ENCODE measurements around the gene MYO3B.

Gene MYO3B

DNA sequence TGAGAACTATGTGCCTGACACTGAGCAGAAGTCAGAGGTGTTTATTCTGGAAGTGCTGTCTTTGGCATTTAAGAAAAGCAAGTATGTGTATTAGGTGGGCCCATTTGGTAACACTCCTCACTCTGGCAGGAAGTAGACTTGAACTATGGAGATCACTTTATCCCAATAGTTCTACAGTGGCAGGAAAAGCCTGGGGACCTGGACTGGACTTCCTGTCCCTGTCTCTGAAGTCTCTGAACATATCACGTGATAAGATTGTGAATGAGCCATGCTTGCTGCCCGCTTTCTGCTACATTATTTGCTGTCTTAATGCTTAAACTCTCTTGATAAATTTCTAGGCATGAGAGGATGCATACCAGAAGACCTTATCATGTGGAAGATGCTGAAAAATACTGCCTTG is 203.7 kb downstream of the MYO3B start:
- no peak for DNase-seq (ENCODE audit: low spot score)
- in situ Hi-C loops (cut with MboI; ENCODE audit: low pct_unique_long_range_greater_than_20kb, low sequenced_read_pairs, unreplicated experiment) = loop anchor here (10.0 kb wide), 1 partner anchor 433 kb away; the partner anchor contains the start of gene GAD1
- TF ChIP-seq, protein P1, sequence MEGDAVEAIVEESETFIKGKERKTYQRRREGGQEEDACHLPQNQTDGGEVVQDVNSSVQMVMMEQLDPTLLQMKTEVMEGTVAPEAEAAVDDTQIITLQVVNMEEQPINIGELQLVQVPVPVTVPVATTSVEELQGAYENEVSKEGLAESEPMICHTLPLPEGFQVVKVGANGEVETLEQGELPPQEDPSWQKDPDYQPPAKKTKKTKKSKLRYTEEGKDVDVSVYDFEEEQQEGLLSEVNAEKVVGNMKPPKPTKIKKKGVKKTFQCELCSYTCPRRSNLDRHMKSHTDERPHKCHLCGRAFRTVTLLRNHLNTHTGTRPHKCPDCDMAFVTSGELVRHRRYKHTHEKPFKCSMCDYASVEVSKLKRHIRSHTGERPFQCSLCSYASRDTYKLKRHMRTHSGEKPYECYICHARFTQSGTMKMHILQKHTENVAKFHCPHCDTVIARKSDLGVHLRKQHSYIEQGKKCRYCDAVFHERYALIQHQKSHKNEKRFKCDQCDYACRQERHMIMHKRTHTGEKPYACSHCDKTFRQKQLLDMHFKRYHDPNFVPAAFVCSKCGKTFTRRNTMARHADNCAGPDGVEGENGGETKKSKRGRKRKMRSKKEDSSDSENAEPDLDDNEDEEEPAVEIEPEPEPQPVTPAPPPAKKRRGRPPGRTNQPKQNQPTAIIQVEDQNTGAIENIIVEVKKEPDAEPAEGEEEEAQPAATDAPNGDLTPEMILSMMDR (IDR thresholded peaks at IDR 0.05; ENCODE audit: extremely low read depth, insufficient read depth, missing control alignments) = no peak

DNA sequence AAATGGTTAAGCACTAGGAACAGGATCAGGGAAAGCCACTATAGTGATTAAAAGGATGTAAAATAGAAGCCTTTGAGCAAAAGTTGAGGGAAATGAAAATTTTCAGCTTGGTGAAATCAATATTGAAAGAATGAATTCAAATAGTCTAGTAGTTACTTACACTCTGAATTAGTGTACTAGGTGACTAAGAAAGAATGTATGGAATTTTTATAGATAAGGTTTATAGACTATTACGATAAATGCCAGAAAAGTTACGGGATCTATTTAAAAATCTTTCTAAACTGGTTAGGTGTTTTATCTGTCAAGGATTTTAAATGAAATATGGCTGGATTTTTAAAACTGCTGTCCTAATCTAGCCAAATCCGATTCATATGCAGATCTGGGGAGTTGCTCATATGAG is 208.6 kb downstream of the MYO3B start:
- in situ Hi-C loops (cut with MboI; ENCODE audit: low pct_unique_long_range_greater_than_20kb, low sequenced_read_pairs, unreplicated experiment) = loop anchor here (10.0 kb wide), 1 partner anchor 428 kb away; the partner anchor contains the start of gene GAD1
- TF ChIP-seq, protein P1 (IDR thresholded peaks at IDR 0.05; ENCODE audit: extremely low read depth, insufficient read depth, missing control alignments) = no peak
- no peak for DNase-seq (ENCODE audit: low spot score)

DNA sequence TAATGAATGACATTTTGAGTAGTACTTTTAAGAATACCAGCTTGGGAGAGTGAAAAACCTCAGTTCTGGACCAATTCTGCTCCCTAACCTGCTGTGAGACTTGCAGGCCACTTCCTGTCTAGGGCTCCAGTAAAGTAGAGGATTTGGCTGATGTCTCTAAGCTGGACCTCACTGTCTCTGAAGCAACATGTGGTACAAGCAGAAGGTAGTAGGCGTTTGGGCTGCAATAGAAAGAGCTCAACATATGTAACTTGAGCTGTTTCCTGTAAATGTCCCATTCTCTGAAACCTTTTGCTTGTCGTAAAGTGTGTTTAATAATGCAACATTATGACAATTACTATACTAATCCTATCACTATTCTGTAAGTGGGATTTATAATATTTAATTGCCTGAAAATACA is 213.1 kb downstream of the MYO3B start:
- DNase-seq (ENCODE audit: low spot score) = no peak
- in situ Hi-C loops (cut with MboI; ENCODE audit: low pct_unique_long_range_greater_than_20kb, low sequenced_read_pairs, unreplicated experiment) = no loop called here
- TF ChIP-seq, protein P1 (IDR thresholded peaks at IDR 0.05; ENCODE audit: extremely low read depth, insufficient read depth, missing control alignments) = no peak

DNA sequence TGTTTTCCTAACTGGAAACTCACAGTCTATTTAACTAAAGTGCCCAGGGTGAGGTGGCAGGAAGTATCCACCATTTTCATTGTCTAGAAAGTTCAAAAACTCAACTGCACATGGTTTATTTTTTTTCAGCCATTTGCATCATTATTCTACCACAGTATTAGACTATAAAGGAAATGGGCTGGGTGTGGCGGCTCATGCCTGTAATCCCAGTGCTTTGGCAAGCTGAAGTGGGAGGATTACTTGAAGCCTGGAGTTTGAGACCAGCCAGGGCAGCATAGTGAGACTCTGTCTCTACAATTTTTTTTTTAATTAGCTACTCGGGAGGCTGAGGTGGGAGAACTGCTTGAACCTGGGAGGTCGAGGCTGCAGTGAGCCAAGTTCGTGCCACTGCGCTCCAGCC is 213.8 kb downstream of the MYO3B start:
- in situ Hi-C loops (cut with MboI; ENCODE audit: low pct_unique_long_range_greater_than_20kb, low sequenced_read_pairs, unreplicated experiment) = no loop called here
- TF ChIP-seq, protein P1 (IDR thresholded peaks at IDR 0.05; ENCODE audit: extremely low read depth, insufficient read depth, missing control alignments) = no peak
- no peak for DNase-seq (ENCODE audit: low spot score)

- TF ChIP-seq, protein P1 (IDR thresholded peaks at IDR 0.05; ENCODE audit: extremely low read depth, insufficient read depth, missing control alignments) = no peak
- in situ Hi-C loops (cut with MboI; ENCODE audit: low pct_unique_long_range_greater_than_20kb, low sequenced_read_pairs, unreplicated experiment) = no loop called here
- no peak for DNase-seq (ENCODE audit: low spot score)
Observed at GRCh38 chr2:170393861-170394498, 216.0 kb downstream of the MYO3B start.

DNA sequence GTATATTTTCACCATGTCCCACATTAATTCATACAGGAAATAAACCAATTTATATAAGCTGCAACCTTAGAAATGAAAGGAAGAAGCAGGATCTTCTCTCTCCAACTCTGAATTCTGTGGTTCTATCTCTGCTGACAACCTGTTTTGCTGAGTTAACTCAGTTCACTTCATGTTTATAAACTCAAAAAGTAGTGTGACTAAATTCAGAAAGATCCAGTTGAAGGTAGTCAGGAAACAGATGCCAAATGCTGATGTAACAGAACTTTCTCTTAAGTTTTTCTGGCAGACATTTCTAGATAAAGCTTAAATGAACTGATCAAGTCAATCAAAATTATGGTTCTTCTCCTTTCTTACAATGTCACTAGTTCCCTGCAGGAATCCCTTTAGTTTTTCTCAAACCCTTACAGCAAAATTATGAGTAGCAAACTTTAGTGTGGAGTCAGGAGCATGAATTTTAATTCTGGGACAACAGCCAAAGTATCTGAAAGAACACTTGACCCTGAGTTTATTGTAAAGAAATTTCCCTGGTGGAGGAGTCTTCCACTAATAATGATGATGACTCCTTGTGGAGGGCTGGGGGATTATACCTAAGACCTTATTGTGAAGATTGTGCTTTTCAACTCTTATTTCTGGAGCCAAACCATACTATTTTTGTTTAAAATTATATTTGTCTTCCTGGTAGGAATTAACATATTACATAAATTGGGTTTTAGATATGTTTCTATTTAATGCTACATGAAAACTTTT is 216.9 kb downstream of the MYO3B start:
- no peak for DNase-seq (ENCODE audit: low spot score)
- in situ Hi-C loops (cut with MboI; ENCODE audit: low pct_unique_long_range_greater_than_20kb, low sequenced_read_pairs, unreplicated experiment) = no loop called here
- TF ChIP-seq, protein P1 (IDR thresholded peaks at IDR 0.05; ENCODE audit: extremely low read depth, insufficient read depth, missing control alignments) = no peak
